ENCODE measurements around the gene UNC13C.

UNC13C gene

DNA sequence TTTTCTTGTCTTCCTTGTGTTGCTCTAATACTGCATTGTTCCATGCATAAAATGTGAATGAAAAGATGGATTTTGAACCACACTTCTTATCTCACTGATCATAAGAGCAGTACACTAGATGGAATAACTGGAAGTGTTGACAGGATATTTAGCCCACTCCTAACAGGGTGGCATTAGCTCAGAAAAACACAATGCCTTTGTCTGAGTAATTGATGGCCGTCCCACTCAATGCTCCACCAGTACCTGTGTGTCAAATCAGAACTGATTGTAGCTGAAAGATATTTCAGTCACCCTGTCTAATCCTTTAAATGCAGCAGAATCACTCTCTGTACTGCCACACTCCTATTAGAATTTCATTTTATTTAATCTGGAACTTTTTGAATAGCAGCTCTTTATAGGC is 526.5 kb downstream of the UNC13C start:
- no peak for DNase-seq (ENCODE audit: low read depth in 1 of 2, low spot score in 1 of 2)
- TF ChIP-seq SPI1 (IDR thresholded peaks at IDR 0.05; ENCODE audit: borderline replicate concordance, low read depth): no peak
- TF ChIP-seq POLR2AphosphoS5 (IDR thresholded peaks at IDR 0.05; ENCODE audit: low read depth): no peak
- H3K4me3 ChIP-seq (replicated peaks; ENCODE audit: insufficient read depth, low read length): no peak overlapping the region
- H3K27ac ChIP-seq (replicated peaks): no peak overlapping the region
- H3K27me3 ChIP-seq (ENCODE audit: insufficient read depth, poor library complexity, severe bottlenecking): no peaks in the 10 kb centered on the region

GRCh38 chr15:54506977-54507524 is 528.8 kb downstream of the UNC13C start:
- no peaks in the 10 kb centered on the region for H3K27me3 ChIP-seq (ENCODE audit: insufficient read depth, poor library complexity, severe bottlenecking)
- H3K4me3 ChIP-seq (replicated peaks; ENCODE audit: insufficient read depth, low read length): no peak overlapping the region
- DNase-seq (ENCODE audit: low read depth in 1 of 2, low spot score in 1 of 2): no peak
- H3K27ac ChIP-seq (replicated peaks): no peak overlapping the region
- TF ChIP-seq REST (IDR thresholded peaks at IDR 0.05; ENCODE audit: insufficient replicate concordance, low read depth): no peak

DNA sequence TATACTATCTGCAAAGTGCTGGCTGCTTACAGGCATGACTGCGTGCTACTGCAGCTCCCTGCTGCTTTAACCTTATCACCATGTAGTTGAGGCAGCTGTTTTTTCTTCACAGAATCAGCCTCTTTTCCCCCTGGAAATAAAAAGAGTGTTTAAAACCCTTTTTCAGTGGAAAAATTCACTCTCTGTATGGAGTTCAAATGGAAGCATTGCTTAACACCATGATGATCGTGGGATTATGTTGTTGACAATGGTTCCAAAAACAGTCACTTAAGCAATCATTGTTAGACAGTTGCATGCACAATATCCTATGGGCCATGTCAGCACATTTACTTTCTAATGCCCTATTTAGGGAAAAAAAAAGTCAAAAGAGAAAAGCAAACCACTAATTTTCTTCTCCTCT is 536.4 kb downstream of the UNC13C start:
- TF ChIP-seq SPI1 (IDR thresholded peaks at IDR 0.05; ENCODE audit: borderline replicate concordance, low read depth): no peak
- TF ChIP-seq CTCF (IDR thresholded peaks at IDR 0.05; ENCODE audit: insufficient read depth, low read length): no peak
- no peak for TF ChIP-seq POLR2AphosphoS5 (IDR thresholded peaks at IDR 0.05; ENCODE audit: low read depth)
- no peak for TF ChIP-seq GABPA (IDR thresholded peaks at IDR 0.05; ENCODE audit: low read depth)
- TF ChIP-seq REST (IDR thresholded peaks at IDR 0.05; ENCODE audit: insufficient replicate concordance, low read depth): no peak

DNA sequence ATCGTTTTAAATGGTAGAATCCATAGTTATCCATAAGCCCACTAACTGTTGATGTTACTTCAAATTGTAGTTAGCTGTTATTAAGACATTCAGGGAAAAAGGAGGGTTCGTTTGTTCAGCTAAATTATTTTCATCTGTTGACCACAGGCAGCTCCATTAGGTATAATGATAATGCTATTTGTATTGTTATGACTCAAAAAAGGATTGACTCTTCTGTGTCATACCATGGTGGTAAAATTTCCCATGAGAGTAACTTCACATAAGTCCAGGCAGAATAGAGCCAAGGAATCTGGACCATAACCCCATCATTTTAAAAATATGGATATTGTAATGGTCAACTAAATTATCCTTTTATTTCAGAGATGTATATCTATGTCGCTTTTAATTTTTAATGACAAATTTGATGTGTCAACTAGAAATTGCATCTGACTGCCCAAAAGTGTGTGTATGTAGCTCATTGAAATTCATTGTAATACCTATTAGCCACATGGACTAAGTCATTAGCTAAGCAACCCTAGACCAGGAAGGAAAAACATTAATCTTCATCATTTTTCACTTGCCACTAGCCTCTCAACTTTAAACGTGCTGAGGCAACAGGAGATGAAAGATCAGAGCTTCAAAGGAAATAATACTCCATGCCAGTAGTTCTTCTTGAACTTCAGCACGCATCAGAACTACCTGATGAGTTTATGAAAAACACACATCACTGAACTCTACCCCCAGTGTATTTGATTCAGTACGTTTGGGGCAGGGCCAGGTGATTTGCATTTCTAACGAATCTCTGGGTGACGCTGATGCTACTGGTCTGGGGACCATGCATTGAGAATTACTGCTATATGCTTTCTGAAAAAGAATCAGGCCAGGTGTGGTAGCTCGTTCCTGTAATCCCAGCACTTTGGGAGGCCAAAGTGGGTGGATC is 537.7 kb downstream of the UNC13C start:
- TF ChIP-seq POLR2AphosphoS5 (IDR thresholded peaks at IDR 0.05; ENCODE audit: low read depth) (no peak), REST (IDR thresholded peaks at IDR 0.05; ENCODE audit: insufficient replicate concordance, low read depth) (no peak), SPI1 (IDR thresholded peaks at IDR 0.05; ENCODE audit: borderline replicate concordance, low read depth) (no peak), GABPA (IDR thresholded peaks at IDR 0.05; ENCODE audit: low read depth) (no peak), CTCF (IDR thresholded peaks at IDR 0.05; ENCODE audit: insufficient read depth, low read length) (no peak)
- DNase-seq (ENCODE audit: low read depth in 1 of 2, low spot score in 1 of 2): no peak
- no peaks in the 10 kb centered on the region for H3K27me3 ChIP-seq (ENCODE audit: insufficient read depth, poor library complexity, severe bottlenecking)
- H3K27ac ChIP-seq (replicated peaks): no peak overlapping the region
- H3K4me3 ChIP-seq (replicated peaks; ENCODE audit: insufficient read depth, low read length): no peak overlapping the region

More for the DNA sequence above, 536.4 kb downstream of the UNC13C start:
- Histone ChIP-seq H3K4me3 (replicated peaks; ENCODE audit: insufficient read depth, low read length) (no peak overlapping the region), H3K27ac (replicated peaks) (no peak overlapping the region), H3K27me3 (ENCODE audit: insufficient read depth, poor library complexity, severe bottlenecking) (no peaks in the 10 kb centered on the region)
- no peak for DNase-seq (ENCODE audit: low read depth in 1 of 2, low spot score in 1 of 2)
